ENCODE data around the gene NHLRC3.
"Not testable (repeated sequence)": the region's sequence is repeated elsewhere in the genome, so short reads cannot be mapped to it uniquely, and the experiment has no call there.

The NHLRC3 gene

GRCh38 chr13:39037880-39038568, at the start of gene NHLRC3, which contains the start of gene PROSER1:
NHLRC3 (plus strand) TSS chr13:39038456; CDS start chr13:39038640, 184 bp downstream.
PROSER1 (minus strand) TSS chr13:39038089; CDS start chr13:39037242, 847 bp downstream.
- peak; percentile 68 to 76 for DNase-seq (ENCODE audit: low read depth in 2 of 2)

DNA sequence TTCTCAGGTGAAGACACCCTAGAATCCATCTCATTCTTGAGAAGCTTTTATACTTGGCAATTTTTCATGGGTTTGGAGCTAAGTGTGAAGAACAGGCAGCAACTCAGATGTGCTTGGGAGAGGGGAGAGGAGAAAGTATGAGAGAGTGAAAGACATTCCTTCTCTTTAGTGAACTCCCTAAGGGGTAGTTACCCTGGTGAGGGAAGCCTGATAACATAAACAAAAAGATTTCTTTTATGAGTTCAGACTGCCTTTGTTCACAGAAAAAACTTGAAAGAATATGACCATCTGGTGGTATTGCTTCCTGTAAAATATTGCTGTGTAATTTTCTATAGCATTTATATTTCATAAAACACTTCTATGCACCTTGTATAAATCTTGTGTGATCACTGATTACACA, 47.6 kb upstream of the NHLRC3 start, which contains the start of gene STOML3:
Gene STOML3 (minus strand): TSS at position 139 of the 400 bp plus-strand sequence. CDS start 110 bp downstream, at position 29.
- DNase-seq (ENCODE audit: low read depth in 2 of 2), result no peak

DNA sequence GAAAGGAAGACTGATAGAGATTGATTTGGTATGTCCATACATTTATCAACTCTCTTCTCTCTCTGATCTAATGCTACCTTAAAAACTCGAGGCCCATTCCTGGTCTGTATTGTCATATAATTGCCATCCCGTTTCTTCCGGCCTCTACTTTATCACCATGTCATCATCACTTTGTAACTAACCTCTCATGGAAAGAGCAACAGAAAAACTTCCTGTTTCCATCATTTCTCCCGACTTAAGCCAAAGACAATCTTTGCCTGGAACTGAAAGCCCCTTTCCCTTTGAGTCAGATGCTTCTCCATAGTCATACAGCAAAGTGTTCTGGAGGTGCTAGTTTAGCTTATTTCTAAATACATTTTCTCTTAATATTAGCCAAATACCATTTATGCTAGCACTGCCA, 44.9 kb upstream of the NHLRC3 start:
- no peak for DNase-seq (ENCODE audit: low read depth in 2 of 2)

DNA sequence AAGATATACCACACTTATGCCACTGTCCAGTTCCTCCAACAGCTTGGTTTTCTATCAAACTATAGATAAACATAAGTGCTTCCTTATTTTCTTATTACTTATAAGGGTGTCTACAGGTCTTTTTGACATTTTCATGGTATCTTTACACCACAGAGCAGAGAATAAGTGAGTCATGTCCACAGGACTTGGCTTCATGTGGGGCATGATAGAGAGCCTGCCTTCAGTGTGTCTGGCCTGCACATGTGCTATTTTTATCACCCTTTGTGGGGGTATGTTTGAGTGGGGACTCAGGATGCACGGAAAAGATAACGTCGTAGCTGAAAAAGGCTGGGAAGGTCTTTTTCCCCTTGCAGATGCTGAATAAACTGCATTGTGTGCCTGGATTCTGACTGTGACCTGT, 39.5 kb upstream of the NHLRC3 start:
- no peak for DNase-seq (ENCODE audit: low read depth in 2 of 2)

- not testable (repeated sequence) for DNase-seq (ENCODE audit: low read depth in 2 of 2)
Measured at GRCh38 chr13:39006371-39007111, 31.7 kb upstream of the NHLRC3 start.

- no peak for DNase-seq (ENCODE audit: low read depth in 2 of 2)
Measured at GRCh38 chr13:39012608-39013007, 25.6 kb upstream of the NHLRC3 start.

GRCh38 chr13:39013462-39013861, 24.8 kb upstream of the NHLRC3 start:
- DNase-seq (ENCODE audit: low read depth in 2 of 2), result no peak

DNA sequence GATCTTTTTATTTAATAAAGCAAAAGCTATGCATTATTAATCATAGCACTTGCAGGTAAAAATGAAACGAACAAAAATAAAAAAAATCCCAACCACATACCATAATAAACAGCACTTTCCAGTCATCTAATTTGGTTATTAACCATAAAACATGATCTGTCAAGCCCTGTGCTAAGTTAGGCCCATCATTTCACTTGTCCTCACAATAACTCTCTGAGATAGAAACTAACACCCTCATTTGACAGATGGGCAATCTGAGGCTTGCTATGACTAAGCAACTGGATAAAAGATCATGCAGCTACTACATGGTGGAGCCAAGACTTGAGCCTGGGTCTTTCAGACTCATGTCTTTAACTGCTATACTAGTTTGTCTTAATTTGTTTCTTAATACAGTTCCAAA, 22.2 kb upstream of the NHLRC3 start:
- no peak for DNase-seq (ENCODE audit: low read depth in 2 of 2)

DNA sequence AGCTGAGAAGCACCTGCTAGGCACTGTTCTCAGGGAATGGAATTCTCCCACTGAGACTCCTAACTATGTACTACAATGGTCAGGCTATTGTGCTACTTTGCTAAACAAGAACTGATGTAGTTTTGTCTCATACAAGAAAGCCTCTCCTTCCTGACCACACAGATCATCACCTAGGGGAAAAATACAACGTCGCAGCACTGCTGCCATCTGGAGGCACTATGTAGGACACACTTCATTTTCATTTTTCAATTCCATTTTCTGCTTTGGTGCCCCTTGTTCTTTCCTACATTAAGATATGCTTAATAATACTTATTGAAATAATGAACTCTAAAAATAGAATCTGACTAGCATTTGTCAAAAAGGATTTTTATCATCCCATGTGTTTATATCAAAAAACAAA, 21.5 kb upstream of the NHLRC3 start:
- no peak for DNase-seq (ENCODE audit: low read depth in 2 of 2)

DNA sequence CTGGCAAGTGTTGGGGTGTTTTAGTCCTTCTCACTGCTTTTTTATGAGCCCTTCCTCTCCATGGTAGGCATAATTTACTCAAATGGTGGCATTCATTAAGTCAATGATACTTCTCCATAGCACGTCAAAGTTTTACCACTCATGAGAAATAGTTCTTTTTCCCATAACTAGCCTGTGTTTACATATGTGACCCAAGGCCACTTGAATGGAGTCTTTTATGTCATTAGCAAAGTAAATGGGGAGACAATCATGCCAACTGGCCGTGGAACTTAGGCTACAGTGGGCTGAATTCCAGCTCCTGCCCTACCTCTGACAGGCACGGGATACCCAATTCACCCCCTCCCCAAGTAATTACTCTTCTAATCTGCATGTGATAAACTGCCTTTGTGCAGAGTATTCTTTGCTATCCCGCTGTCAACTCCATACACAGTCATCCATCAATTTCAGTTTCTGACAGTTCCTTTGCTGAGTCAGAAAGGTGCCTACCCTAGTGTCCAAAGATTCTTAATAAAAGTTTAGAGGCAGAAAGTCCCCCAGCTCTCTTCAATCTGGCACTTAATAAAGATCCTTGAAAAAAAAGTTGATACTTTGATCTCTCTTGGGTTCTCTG, 17.3 kb upstream of the NHLRC3 start:
- no peak for DNase-seq (ENCODE audit: low read depth in 2 of 2)

GRCh38 chr13:39023316-39023715, 14.9 kb upstream of the NHLRC3 start:
- no peak for DNase-seq (ENCODE audit: low read depth in 2 of 2)

DNA sequence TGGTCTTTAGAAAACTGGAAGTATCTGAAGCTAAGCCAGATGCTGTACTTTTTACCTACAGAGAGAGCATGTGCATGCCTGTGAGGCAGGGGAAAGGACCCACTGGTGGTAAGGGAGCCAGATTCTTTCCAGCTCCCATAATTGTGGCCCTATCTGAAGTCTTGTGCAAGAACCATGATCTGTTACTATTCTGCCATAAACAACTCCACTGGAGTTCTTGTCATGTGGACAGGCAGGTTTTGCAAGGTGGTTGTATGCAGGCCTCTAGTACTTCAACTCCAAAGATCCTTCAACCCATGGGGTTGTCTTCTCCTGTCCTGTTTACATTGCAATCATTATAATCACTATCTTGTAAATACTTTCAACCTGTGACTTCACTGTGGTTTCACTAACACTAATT, 14.5 kb upstream of the NHLRC3 start:
- no peak for DNase-seq (ENCODE audit: low read depth in 2 of 2)

DNA sequence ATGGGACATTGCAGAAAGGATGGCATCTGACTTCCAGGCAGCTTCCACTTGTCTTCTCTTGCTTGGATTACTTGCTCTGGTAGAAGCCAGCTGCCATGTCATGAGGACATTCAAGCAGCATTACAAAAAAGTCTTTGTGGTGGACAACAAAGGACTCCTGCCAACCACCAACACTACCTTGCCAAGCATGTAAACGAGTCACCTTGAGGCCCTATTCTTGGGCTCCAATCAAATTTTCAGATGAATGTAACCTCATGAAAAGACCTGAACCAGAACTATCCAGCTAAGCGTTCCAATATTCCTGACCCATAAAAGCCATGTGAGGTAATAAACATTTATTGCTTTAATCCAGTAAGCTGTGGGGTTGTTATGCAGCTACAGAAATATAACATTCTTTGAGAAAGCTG, 12.8 kb upstream of the NHLRC3 start:
- DNase-seq (ENCODE audit: low read depth in 2 of 2), result no peak

GRCh38 chr13:39032150-39032549, 6.1 kb upstream of the NHLRC3 start:
- DNase-seq (ENCODE audit: low read depth in 2 of 2), result no peak

GRCh38 chr13:39034085-39034484, 4.2 kb upstream of the NHLRC3 start:
- DNase-seq (ENCODE audit: low read depth in 2 of 2), result no peak

- DNase-seq (ENCODE audit: low read depth in 2 of 2), result no peak
Measured at GRCh38 chr13:39035204-39035603, 3.1 kb upstream of the NHLRC3 start.

DNA sequence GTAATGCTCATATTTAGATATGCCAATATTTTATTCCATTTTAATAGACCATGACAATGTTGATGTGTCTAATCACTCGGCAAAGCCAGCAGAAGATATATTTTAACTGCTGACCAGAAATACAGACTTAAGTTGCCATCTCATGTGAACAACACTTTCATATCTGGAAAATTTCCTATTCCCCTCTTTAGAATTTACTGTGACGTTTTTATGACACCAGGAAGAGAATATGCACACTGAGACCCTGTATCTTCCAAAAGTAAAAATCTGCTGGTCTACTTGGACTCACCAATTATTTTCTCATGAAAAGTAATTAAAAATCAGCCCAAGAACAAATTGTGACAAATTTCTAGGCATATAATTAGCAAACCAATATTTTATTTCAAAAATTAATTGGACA, 2.5 kb upstream of the NHLRC3 start:
- no peak for DNase-seq (ENCODE audit: low read depth in 2 of 2)

DNA sequence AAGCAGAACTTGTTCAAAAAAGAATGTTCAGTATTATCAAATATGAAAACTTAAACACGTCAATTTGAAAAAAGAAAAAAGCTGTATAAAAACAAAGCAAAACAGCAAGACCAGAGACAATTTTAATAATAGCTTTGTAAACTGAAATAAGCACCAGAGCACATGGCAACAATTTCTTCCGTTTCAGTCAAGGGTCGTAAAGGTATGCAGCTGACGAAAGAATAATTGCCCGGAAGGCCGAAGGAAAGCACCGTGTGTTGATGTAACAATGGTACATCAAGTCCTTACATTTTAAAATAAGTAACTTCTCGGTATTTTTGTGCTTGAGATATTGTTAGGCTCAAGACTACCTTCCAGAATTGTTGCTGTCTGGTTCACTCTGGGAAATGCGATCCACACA, 2.0 kb upstream of the NHLRC3 start:
- no peak for DNase-seq (ENCODE audit: low read depth in 2 of 2)

GRCh38 chr13:39037410-39037879, 811 bp upstream of the NHLRC3 start:
- DNase-seq (ENCODE audit: low read depth in 2 of 2), result peak in 1 of 2 donors; percentile 7

DNA sequence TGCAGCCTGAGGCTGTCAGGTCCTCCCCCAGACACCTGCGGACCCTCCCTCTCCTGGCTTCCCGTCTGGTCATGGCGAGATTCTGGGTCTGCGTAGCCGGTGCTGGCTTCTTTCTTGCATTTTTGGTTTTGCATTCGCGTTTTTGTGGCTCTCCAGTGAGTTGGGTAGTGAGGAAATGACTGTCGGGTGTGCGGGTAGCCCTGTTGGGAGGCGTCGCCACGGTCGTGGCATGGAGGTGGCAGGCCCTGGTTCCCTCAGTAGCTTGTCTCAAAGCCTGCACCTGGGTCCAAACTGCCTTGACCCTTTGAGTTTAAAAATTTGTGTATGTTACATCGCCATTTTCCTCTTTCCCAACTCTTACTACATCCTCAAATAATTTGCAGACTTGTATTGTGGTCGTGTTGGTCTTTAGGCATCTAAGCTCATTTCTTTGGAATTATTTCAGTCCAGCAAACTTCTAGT, 344 bp downstream of the NHLRC3 start:
- peak; percentile 9 to 13 for DNase-seq (ENCODE audit: low read depth in 2 of 2)

- no peak for DNase-seq (ENCODE audit: low read depth in 2 of 2)
Measured at GRCh38 chr13:39039041-39039440, 785 bp downstream of the NHLRC3 start.

- no peak for DNase-seq (ENCODE audit: low read depth in 2 of 2)
Measured at GRCh38 chr13:39040206-39040605, 1.9 kb downstream of the NHLRC3 start.
